Caco-2 (cell line): ENCODE results near the gene LONP1. TPM values are rescaled to one million over a fixed set of nuclear protein-coding genes. Genes with fewer than 3 reads are reported as not detected.

ENCODE experiments used
- BruUV-seq: library from RNA; stranded (reverse); fragments of 400-500 nt; replicated peaks from 2 replicates; lab custom pipeline; 2021; lab: Mats Ljungman, UMichigan
- CTCF ChIA-PET: fragments of 300-600 bp; sonication (Branson Sonifier 250); formaldehyde crosslinking; loops from one replicate; lab custom pipeline; 2022; ENCODE audit warnings: antibody characterized with exemption; lab: Charles Lee
- POLR2A ChIA-PET: fragments of 300-600 bp; sonication (Branson Sonifier 250); formaldehyde crosslinking; loops from one replicate; lab custom pipeline; 2022; ENCODE audit warnings: antibody characterized with exemption; lab: Charles Lee
- DNase-seq, 2 experiments: peaks; one replicate each; pipeline versions ENCODE4 v3.0.0 to v3.0.0-alpha.2; 2020 to 2022
- H3K27me3 ChIP-seq: replicated peaks from 2 replicates; pipeline ENCODE4 v1.6.0; 2011; ENCODE audit warnings: low read length; ENCODE audit not compliant: control insufficient read depth, insufficient read depth
- H3K36me3 ChIP-seq: 2 replicates; pipeline ENCODE4 v1.5.1; 2011; ENCODE audit warnings: low read length; ENCODE audit not compliant: control insufficient read depth, insufficient read depth
- H3K4me1 ChIP-seq: fragments of 250-450 bp; sonication (Bioruptor Pico); 2 replicates; pipeline ENCODE4 v1.5.1; 2020; ENCODE audit warnings: mild to moderate bottlenecking
- H3K4me3 ChIP-seq: 2 replicates; pipeline ENCODE4 v1.5.1; 2011; ENCODE audit warnings: low read depth, mild to moderate bottlenecking, control low read depth, low read length
- H3K9me3 ChIP-seq: fragments of 250-450 bp; sonication (Bioruptor Pico); 2 replicates; pipeline ENCODE4 v1.5.1; 2020; ENCODE audit warnings: mild to moderate bottlenecking, moderate library complexity
- H3K27ac Mint-ChIP-seq: one replicate; pipeline ENCODE4 v1.8.0; 2022; ENCODE audit warnings: mixed read lengths; ENCODE audit not compliant: unreplicated experiment
- H3K27me3 Mint-ChIP-seq: one replicate; pipeline ENCODE4 v1.8.0; 2022; ENCODE audit warnings: mixed read lengths; ENCODE audit not compliant: insufficient read depth, unreplicated experiment
- H3K36me3 Mint-ChIP-seq: one replicate; pipeline ENCODE4 v1.8.0; 2022; ENCODE audit warnings: mild to moderate bottlenecking, mixed read lengths; ENCODE audit not compliant: insufficient read depth, unreplicated experiment
- H3K4me1 Mint-ChIP-seq: one replicate; pipeline ENCODE4 v1.8.0; 2022; ENCODE audit warnings: low read depth, mixed read lengths; ENCODE audit not compliant: unreplicated experiment
- H3K4me3 Mint-ChIP-seq: one replicate; pipeline ENCODE4 v1.8.0; 2022; ENCODE audit warnings: mild to moderate bottlenecking, moderate library complexity, mixed read lengths; ENCODE audit not compliant: unreplicated experiment
- H3K9me3 Mint-ChIP-seq: one replicate; pipeline ENCODE4 v1.8.0; 2022; ENCODE audit warnings: mixed read lengths; ENCODE audit not compliant: unreplicated experiment
- intact Hi-C: fragments of 100-400 bp; cut with micrococcal nuclease; formaldehyde crosslinking; loops from one replicate; pipeline ENCODE4 v1.10.0; 2022; ENCODE audit not compliant: unreplicated experiment
- total RNA-seq: library from RNA; stranded (reverse); gene quantifications from 2 replicates; pipeline ENCODE4 v1.2.3, GENCODE V29; 2022
- TF ChIP-seq, protein P1 (sequence below), 2 experiments: fragments of 200-600 bp in 1 of 2; IDR thresholded peaks; 1 replicate in 1 of 2; 2 replicates in 1 of 2; pipeline versions ENCODE4 v1.5.1 to v1.8.0; 2011 to 2022; ENCODE audit warnings: antibody characterized with exemption in 1 of 2, control low read depth in 1 of 2, inconsistent platforms in 1 of 2, low read depth in 1 of 2, low read length in 1 of 2, mild to moderate bottlenecking in 1 of 2, moderate library complexity in 1 of 2; ENCODE audit not compliant: insufficient read depth in 1 of 2, severe bottlenecking in 1 of 2, unreplicated experiment in 1 of 2

Gene LONP1
- total RNA-seq, 1 experiment from 2014 or later = 208 TPM

DNA sequence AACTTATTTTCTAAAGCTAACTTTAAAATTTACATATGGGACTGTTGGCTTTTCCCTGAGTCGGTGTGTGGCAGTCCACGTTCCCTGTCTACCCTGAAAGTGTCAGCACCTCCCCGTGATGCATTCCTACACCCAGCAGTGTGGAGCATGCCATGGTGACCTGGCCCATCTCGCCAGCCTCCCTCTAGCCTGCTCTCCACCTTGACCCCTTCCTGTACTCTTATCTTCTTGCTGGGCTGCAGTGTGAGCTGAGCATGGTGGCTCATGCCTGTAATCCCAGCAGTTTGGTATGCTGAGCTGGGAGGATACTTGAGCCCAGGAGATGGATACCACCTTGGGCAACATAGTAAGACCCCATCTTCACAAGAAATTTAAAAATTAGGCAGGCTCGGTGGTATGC, 65.0 kb downstream of the LONP1 start:
- Histone ChIP-seq H3K4me1 (no peaks in the 10 kb centered on the region), H3K9me3 (no peaks in the 10 kb centered on the region), H3K36me3 (peaks cover 2% of the 10 kb centered on the region), H3K4me3 (no peak overlapping the region), H3K27me3 (no peaks in the 10 kb centered on the region)
- H3K27ac Mint-ChIP-seq = no peak overlapping the region
- TF ChIP-seq, protein P1, sequence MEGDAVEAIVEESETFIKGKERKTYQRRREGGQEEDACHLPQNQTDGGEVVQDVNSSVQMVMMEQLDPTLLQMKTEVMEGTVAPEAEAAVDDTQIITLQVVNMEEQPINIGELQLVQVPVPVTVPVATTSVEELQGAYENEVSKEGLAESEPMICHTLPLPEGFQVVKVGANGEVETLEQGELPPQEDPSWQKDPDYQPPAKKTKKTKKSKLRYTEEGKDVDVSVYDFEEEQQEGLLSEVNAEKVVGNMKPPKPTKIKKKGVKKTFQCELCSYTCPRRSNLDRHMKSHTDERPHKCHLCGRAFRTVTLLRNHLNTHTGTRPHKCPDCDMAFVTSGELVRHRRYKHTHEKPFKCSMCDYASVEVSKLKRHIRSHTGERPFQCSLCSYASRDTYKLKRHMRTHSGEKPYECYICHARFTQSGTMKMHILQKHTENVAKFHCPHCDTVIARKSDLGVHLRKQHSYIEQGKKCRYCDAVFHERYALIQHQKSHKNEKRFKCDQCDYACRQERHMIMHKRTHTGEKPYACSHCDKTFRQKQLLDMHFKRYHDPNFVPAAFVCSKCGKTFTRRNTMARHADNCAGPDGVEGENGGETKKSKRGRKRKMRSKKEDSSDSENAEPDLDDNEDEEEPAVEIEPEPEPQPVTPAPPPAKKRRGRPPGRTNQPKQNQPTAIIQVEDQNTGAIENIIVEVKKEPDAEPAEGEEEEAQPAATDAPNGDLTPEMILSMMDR (IDR thresholded peaks at IDR 0.05; ENCODE audit: insufficient read depth in 1 of 2, low read depth in 1 of 2, low read length in 1 of 2, severe bottlenecking in 1 of 2, unreplicated experiment in 1 of 2) = no peak
- intact Hi-C loops = no loop called here
- ChIA-PET CTCF (no interaction called here), POLR2A (interaction anchor here (0.5 kb wide), 1 partner anchor 63 kb away, joined by 14 read pairs; no protein-coding TSS in a partner anchor)
- no peak for DNase-seq
- no peaks in the 10 kb centered on the region for H3K4me1 Mint-ChIP-seq
- no peaks in the 10 kb centered on the region for H3K27me3 Mint-ChIP-seq
- BruUV-seq = no TSS peak
- H3K4me3 Mint-ChIP-seq = no peak overlapping the region
- peaks cover 98% of the 10 kb centered on the region for H3K36me3 Mint-ChIP-seq
- H3K9me3 Mint-ChIP-seq = no peaks in the 10 kb centered on the region

DNA sequence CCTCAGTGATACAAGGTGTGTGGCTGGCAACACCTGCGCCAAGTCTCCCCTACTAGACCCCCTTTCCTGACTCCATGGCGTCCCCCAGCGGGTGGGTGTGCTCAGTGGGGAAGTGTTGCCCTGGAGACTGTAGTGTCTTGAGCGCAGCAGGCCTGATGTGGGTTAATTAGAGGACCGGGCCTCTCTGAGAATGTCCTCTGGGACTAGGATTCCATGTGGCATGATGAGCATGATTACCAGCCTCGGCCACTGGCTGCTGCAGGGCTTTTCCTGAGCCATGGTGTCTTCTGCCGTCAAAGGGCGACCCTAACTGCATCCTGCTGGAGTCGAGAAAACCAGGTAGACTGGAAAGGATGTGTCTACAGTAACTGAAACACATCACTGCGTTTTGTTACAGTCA, 67.7 kb downstream of the LONP1 start:
- no peak for DNase-seq
- no peaks in the 10 kb centered on the region for H3K9me3 Mint-ChIP-seq
- Histone ChIP-seq H3K36me3 (peaks cover 2% of the 10 kb centered on the region), H3K4me1 (no peaks in the 10 kb centered on the region), H3K4me3 (no peak overlapping the region), H3K27me3 (no peaks in the 10 kb centered on the region), H3K9me3 (no peaks in the 10 kb centered on the region)
- no peak overlapping the region for H3K4me3 Mint-ChIP-seq
- H3K27ac Mint-ChIP-seq = no peak overlapping the region
- CTCF ChIA-PET = no interaction called here
- BruUV-seq = no TSS peak
- intact Hi-C loops = no loop called here
- H3K36me3 Mint-ChIP-seq = peaks cover 93% of the 10 kb centered on the region
- H3K27me3 Mint-ChIP-seq = no peaks in the 10 kb centered on the region
- TF ChIP-seq, protein P1 (IDR thresholded peaks at IDR 0.05; ENCODE audit: insufficient read depth in 1 of 2, low read depth in 1 of 2, low read length in 1 of 2, severe bottlenecking in 1 of 2, unreplicated experiment in 1 of 2) = no peak
- POLR2A ChIA-PET = no interaction called here
- H3K4me1 Mint-ChIP-seq = no peaks in the 10 kb centered on the region

DNA sequence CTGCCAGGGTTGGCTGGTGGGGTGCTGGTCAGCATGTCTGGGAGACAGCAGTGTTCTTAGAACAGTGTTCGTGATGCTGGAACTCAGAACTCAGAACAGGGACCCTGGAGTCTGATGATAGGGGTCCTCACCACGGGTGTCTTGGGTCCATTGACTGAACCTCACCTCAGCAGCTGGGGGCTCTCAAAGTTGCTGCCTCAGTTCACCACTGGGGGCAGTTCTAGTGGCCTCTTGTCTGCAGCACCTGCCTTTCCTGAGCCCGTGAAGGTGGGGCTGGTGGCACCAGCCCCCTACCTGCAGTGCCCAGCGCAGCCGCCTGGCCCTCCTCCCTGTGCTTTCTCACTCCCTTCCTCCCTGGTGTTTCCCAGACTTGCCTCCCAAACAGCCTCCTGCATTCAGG, 68.6 kb downstream of the LONP1 start:
- Histone ChIP-seq H3K4me3 (no peak overlapping the region), H3K4me1 (no peaks in the 10 kb centered on the region), H3K27me3 (no peaks in the 10 kb centered on the region), H3K9me3 (no peaks in the 10 kb centered on the region), H3K36me3 (peaks cover 2% of the 10 kb centered on the region)
- no peaks in the 10 kb centered on the region for H3K4me1 Mint-ChIP-seq
- CTCF ChIA-PET = no interaction called here
- no peak for DNase-seq
- H3K36me3 Mint-ChIP-seq = peaks cover 94% of the 10 kb centered on the region
- H3K9me3 Mint-ChIP-seq = no peaks in the 10 kb centered on the region
- H3K27ac Mint-ChIP-seq = no peak overlapping the region
- H3K4me3 Mint-ChIP-seq = no peak overlapping the region
- POLR2A ChIA-PET = no interaction called here
- TF ChIP-seq, protein P1 (IDR thresholded peaks at IDR 0.05; ENCODE audit: insufficient read depth in 1 of 2, low read depth in 1 of 2, low read length in 1 of 2, severe bottlenecking in 1 of 2, unreplicated experiment in 1 of 2) = no peak
- H3K27me3 Mint-ChIP-seq = no peaks in the 10 kb centered on the region
- intact Hi-C loops = no loop called here
- no TSS peak for BruUV-seq
